Measurements from ENCODE around the gene SLC22A15.
A peak's percentile ranks its signal among the peaks of the same experiment; 100 is the strongest.
"Not testable (repeated sequence)": the region's sequence is repeated elsewhere in the genome, so short reads cannot be mapped to it uniquely, and the experiment has no call there.

The SLC22A15 gene

GRCh38 chr1:115980998-115981993 lies 5.0 kb downstream of the SLC22A15 start:
- DNase-seq (ENCODE audit: low read depth) = no peak

GRCh38 chr1:115982400-115982799 lies 6.1 kb downstream of the SLC22A15 start:
- DNase-seq (ENCODE audit: low read depth) = no peak

DNA sequence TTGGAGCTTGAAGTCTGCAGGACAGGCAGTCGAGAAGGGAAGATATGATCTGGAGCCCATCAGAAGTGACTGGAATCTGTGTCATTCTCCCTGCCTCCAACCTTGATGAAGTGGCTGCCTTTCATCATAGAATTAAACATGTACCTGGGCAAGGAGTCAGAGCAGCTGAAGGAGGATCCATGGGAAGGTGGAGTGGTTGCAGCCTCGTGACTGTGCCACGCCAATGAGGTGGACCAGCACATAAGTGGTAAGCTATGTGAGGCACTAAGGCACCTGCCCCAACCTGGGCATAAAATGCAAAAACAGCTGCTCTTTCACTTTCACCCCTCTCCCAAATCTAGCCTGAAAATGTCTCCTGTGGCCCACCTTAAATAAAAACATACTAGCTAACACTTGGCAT lies 7.3 kb downstream of the SLC22A15 start:
- no peak for DNase-seq (ENCODE audit: low read depth)

- DNase-seq (ENCODE audit: low read depth) = no peak
Measured at GRCh38 chr1:115987623-115988022, 11.3 kb downstream of the SLC22A15 start.

- no peak for DNase-seq (ENCODE audit: low read depth)
Measured at GRCh38 chr1:115988953-115989352, 12.6 kb downstream of the SLC22A15 start.

DNA sequence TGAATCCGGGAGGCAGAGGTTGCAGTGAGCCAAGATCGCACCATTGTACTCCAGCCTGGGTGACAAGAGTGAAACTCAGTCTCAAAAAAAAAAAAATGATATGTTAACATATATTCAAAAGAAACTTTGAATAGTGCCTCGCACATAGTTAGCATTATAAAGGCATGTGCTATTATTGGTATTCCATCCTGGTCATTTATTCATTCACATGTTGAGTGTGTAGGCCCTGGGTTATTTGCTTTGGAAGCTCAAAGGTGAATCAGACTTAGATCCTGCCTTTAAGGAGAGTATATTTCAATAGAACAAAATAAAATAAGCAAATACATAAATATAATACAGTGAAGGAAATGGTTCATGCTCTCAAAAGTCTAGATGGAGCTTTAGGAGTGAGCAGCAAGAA lies 13.4 kb downstream of the SLC22A15 start:
- DNase-seq (ENCODE audit: low read depth) = no peak

DNA sequence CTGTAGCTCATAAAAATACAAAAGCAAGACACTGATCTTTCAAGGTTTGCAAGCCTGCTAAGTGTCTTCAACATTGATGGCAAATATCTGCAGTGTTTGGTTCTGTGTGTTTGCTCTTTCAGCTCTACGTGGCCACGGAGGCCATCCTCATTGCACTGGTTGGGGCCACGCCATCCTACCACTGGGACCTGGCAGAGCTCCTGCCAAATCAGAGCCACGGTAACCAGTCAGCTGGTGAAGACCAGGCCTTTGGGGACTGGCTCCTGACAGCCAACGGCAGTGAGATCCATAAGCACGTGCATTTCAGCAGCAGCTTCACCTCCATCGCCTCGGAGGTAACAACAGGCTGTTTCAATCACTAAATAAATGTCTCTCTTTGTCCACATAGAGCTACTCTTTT lies 15.6 kb downstream of the SLC22A15 start:
- DNase-seq (ENCODE audit: low read depth) = no peak

GRCh38 chr1:115997921-115998320 lies 21.6 kb downstream of the SLC22A15 start:
- not testable (repeated sequence) for DNase-seq (ENCODE audit: low read depth)

- no peak for DNase-seq (ENCODE audit: low read depth)
Measured at GRCh38 chr1:116001739-116002487, 25.6 kb downstream of the SLC22A15 start.

DNA sequence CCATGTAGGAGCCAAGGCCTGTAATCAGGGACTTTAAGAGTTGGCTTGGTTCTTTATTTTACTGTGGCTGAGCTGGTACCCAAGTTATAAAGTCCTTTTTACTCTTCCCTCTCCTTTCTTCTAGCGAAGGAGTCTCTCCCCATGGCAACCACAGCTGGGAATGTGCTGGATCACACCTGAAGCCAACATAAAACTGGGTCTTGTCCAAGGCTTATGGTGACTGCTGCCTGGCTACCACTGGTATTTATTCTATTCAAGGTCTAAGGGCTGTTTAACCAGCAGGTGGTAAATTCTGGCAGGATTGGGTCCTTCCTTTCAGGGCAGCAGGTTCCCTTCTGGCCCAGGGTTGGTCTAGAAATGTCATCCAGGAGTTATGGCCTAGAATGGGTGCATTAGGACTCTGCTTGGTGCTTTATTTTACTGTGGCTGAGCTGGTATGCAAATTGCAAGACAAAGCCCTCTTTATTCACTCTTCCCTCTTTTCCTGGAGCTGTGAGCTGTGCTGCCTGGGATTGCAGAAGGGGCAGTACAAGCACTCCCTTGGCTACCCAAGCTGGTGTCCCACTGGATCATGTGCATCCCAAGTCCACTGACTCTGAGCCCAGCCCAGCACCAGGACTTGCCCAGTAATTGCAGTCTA lies 26.6 kb downstream of the SLC22A15 start:
- DNase-seq (ENCODE audit: low read depth) = no peak

GRCh38 chr1:116003823-116004222 lies 27.5 kb downstream of the SLC22A15 start:
- no peak for DNase-seq (ENCODE audit: low read depth)

DNA sequence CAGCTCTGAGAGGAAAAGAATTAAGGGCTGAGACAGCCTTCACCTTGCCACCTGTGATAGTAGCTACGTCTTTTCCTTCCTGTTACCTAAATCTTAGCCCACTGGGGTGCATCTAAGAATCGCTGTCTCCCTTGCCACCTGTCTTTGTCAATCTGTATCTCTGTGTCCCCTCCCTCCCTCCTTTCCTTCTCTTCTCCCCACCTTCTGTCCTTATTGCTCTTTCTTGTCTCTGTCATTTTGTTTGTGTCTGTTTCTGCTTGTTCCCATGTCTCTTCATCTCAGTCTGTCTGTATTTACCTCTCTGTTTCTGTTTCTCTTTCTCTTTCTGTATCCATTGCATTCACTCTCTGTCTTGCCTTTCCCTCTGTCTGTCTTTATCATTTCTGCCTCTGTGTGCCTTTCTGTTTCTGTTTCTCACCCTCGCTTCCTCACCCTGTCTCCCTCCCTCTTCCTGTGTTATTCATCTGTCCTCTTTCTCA lies 30.2 kb downstream of the SLC22A15 start:
- no peak for DNase-seq (ENCODE audit: low read depth)

DNA sequence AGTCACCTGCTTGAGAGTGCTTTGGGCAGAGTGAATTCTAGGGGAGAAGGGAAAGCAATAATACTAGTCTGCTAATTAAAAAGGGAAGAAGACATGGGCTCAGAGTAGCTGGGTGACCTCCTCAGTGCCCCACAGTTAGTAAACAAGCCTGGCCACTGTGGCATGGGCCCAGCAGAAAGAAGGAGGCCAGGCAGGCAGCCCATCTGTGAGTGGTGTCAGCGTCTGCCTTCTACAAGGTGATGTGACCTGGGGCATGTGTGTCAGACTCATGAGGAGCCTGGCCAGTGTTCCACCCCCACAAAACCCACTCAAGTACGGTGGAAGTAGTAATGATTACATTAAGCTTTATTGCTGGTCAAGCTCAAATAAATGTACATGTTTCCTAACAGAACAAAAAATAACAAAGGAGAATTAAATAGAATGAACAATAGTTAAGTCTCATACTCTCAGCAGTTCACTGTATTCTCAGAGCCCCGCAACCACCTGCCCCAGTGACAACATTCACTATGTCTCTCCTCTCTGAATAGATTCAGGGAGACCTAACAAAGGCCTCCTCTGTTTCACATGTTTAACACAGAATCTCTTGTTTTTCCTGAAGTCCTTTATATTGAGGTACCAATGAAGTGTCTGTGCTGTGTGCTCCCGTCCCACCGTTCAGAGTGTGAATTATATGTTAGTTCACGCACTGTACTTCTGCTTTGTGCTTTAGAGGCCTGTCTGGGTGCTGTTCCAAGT lies 32.5 kb downstream of the SLC22A15 start:
- no peak for DNase-seq (ENCODE audit: low read depth)

- no peak for DNase-seq (ENCODE audit: low read depth)
Measured at GRCh38 chr1:116012716-116013115, 36.4 kb downstream of the SLC22A15 start.

GRCh38 chr1:116015679-116016078 lies 39.4 kb downstream of the SLC22A15 start:
- no peak for DNase-seq (ENCODE audit: low read depth)

- no peak for DNase-seq (ENCODE audit: low read depth)
Measured at GRCh38 chr1:116018007-116018406, 41.7 kb downstream of the SLC22A15 start.

- no peak for DNase-seq (ENCODE audit: low read depth)
Measured at GRCh38 chr1:116019653-116020253, 43.4 kb downstream of the SLC22A15 start.

GRCh38 chr1:116020668-116021272 lies 44.5 kb downstream of the SLC22A15 start:
- peak; percentile 32 for DNase-seq (ENCODE audit: low read depth)

DNA sequence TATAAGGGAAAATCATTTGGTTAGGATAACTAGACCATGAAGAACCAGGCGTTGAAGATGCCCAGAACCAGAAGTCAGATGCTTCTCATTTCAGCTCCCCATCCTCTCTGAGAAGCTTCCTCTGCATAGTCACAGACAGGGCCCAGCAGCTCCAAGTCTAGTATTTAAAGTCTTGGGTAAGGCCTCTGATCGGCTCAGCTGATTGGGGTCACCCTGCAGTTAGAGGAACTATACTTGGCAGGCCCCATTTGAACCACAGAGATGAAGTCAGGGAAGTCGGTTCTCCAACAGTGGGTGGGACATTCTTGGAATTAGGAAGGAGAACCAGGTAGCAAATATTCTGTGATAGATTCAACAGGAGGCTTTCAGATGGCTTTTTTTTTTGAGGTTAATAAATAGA lies 48.3 kb downstream of the SLC22A15 start:
- DNase-seq (ENCODE audit: low read depth) = no peak

- no peak for DNase-seq (ENCODE audit: low read depth)
Measured at GRCh38 chr1:116026631-116027030, 50.3 kb downstream of the SLC22A15 start.

- DNase-seq (ENCODE audit: low read depth) = no peak
Measured at GRCh38 chr1:116031302-116031835, 55.1 kb downstream of the SLC22A15 start.
